Stimulated activated CD4-positive, alpha-beta T cell treated with anti-CD3 and anti-CD28 coated beads, Interleukin-4, amount 100 ng/mL, for 24 hours (primary cell): ENCODE results near the gene GSS.

Source experiments
- DNase-seq: peaks from one replicate; pipeline ENCODE4 v3.0.0-alpha.2; 2020

Gene GSS

GRCh38 chr20:34976286-34976685 lies 20.7 kb upstream of the GSS start:
- DNase-seq = no peak

GRCh38 chr20:34974246-34974645 lies 18.6 kb upstream of the GSS start:
- no peak for DNase-seq

- no peak for DNase-seq
Observed at GRCh38 chr20:34971561-34972235, 16.1 kb upstream of the GSS start.

DNA sequence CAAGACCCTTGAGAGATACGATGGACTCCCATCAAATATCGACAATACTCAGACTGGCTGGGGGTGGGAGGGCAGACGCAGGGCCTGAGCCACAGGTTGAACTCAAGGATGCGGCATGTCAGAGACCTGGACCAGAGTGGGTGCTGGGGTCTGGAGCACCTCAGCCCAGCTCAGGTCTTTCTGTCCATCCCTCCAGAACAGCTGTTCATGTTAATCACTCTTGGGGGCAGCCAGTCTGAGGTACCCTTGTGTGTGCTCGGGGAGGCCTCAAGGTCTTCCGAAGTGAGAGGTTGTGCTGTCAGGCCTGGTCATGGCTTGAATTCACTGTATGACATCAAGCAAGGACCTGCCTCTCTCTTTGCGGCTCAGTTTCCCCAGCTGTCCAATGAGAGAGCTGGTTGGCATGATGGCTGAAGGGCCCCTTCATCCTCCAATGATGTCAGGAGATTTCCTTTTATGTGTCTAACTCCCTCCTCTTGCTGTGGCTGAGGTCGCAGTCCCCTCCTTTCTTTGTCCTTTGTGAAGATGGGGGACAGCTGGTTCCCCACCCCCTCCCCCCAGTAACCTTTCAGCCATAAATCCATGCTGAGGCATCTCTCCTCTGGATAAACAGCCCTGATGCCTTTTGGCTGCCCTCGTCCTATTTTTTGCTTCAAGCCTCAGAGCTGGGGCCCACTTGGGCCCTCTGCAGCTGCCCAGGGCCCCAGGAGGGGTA lies 15.4 kb upstream of the GSS start:
- DNase-seq = no peak

GRCh38 chr20:34970193-34970840 lies 14.7 kb upstream of the GSS start:
- no peak for DNase-seq

- no peak for DNase-seq
Observed at GRCh38 chr20:34968042-34968775, 12.6 kb upstream of the GSS start.

GRCh38 chr20:34967421-34967820 lies 11.8 kb upstream of the GSS start:
- no peak for DNase-seq

DNA sequence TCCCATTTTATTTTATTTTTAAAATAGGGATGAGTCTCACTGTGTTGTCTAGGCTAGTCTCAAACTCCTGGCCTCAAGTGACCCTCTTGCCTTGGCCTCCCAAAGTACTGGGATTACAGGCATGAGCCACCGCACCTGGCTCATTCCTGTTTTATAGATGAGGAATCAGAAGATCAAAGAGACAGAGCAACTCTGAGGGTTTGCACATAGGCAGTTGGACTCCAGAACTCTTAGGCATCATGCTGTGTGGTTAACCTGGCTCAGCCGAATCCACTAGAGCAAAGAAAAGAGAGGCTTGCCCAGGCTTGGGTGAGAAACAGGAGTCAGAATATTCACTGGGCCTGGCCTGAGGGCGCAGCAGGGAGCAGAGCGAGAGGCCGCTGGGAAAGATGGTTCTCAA lies 9.4 kb upstream of the GSS start:
- no peak for DNase-seq

DNA sequence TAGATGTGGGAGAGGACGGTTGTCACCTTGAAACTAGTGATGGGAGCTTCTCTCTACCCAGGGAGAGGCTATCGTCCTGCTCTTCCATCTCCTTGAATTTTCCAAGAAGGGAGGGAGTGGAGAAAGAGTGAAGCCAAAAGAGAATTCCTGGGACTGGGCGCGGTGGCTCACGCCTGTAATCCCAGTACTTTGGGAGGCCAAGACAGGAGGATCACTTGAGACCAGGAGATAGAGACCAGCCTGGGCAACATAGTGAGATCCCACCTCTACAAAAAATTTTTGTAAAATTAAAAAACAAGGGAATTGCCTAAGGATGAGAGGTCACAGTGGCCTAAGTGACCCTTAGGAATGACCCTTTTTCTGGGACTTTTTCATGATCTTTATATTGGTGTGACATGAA lies 8.9 kb upstream of the GSS start:
- DNase-seq = no peak

GRCh38 chr20:34956751-34957472 lies 1.3 kb upstream of the GSS start:
- no peak for DNase-seq

GRCh38 chr20:34956041-34956458 lies 444 bp upstream of the GSS start:
- no peak for DNase-seq

- DNase-seq = peak; percentile 6
Observed at GRCh38 chr20:34954904-34955230, 739 bp downstream of the GSS start.

DNA sequence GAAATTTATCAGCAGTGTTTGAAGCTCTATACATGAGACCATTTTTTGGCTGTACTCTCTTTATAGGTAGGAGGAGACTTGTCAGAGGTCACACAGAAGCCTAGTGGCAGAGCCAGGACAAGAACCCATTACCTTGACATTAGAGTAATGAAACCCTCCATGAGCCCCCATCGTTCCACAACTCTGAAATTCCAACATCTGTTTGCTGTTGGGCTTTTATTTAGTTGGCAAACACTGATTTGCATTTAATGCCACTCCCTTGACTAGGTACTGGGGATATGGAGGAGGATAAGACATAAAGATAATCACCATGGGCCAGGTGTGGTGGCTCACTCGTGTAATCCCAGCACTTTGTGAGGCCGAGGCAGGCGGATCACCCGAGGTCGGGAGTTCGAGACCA lies 1.6 kb downstream of the GSS start:
- DNase-seq = no peak

DNA sequence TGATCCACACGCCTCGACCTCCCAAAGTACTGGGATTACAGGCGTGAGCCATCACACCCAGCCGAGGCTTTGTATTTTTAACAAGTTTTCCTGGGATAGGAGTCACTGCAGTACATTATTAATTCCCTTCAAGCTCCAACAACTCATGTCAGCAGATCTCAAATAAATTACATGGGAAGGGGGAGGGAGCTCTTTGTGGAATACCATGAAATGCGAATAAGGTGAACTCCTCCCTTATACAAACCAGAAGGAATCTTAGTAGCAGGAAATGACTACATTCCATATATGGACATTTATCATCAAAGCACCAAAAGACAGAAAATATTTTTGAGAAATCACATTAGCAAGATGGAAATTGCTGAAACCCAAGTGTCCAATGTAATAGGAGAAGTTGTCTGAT lies 2.9 kb downstream of the GSS start:
- DNase-seq = no peak

GRCh38 chr20:34951652-34952051 lies 4.0 kb downstream of the GSS start:
- DNase-seq = no peak

GRCh38 chr20:34951252-34951651 lies 4.4 kb downstream of the GSS start:
- no peak for DNase-seq

DNA sequence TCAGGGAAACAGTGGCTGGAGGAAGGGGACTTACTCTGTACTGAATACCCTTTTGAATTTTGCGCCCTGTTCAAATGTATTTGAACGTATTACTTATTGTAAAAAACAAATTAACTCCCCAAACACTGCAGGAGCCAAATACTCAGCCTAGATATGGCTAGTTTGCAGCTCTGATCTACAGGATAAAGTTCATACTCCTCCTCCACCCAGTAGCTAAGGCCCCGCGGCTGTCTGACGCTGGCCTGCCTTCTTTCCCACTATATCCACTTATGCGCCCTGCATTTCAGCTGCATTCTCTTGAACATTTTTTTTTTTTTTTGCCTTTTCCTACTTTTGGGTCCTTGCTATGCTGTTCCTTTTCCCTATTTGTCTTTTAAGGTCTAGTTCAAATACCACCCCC lies 6.5 kb downstream of the GSS start:
- no peak for DNase-seq

DNA sequence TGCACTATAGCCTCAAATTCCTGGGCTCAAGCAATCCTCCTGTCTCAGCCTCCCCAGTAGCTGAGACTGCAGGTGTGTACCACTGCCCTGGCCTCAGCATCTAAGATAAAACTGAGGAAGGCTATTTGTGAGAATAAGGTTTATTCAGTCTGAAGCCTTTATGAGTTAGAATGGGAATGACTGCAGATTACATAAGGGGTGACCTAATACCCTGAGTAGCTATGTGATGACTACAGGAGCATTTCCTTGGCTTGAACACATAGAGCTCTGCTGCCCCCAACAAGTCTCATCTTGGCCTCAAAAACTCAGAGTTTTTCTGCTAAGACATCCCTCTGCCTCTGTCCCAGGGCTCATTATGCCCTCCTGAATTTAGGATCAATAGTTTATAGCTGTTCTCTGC lies 7.6 kb downstream of the GSS start:
- no peak for DNase-seq

DNA sequence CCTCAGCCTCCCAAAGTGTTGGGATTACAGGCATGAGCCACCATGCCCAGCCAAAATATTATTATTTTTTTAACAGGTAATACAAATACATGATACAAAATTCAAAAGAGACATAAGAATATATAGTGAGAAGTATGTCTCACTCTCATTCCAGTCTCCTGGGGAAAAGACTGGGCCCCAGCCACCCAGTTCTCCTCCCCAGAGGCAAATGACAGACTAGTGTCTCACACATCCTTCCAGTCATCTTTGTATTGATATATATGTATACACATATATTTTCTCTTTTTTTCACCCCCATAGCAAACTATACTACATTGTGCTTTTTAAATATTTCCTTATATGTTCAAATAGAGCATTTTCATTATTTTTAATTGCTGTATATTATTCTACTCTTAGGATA lies 8.3 kb downstream of the GSS start:
- no peak for DNase-seq

- DNase-seq = no peak
Observed at GRCh38 chr20:34946661-34947060, 8.9 kb downstream of the GSS start.

GRCh38 chr20:34945315-34946077 lies 10.1 kb downstream of the GSS start:
- DNase-seq = no peak
